Neural cell (in vitro differentiated cells): ENCODE data around the gene DTNBP1. TPM values are rescaled to one million over a fixed set of nuclear protein-coding genes. Genes with fewer than 3 reads are reported as not detected.

ENCODE experiments used
- H2AFZ ChIP-seq: fragments of 200-600, 300-800 bp; sonication (generic), shearing (Covaris generic); 2 replicates; pipeline ENCODE4 v1.6.0; 2014; ENCODE audit warnings: low read depth, mild to moderate bottlenecking, antibody characterized with exemption, low read length, moderate library complexity
- H3F3A ChIP-seq: fragments of 200-600 bp; shearing (Covaris generic); 2 replicates; pipeline ENCODE4 v1.6.1; 2016; ENCODE audit warnings: mild to moderate bottlenecking, moderate library complexity, mixed read lengths, antibody characterized with exemption, low read length; ENCODE audit not compliant: insufficient read depth, poor library complexity, severe bottlenecking
- H3K27ac ChIP-seq: fragments of 200-600, 300-800 bp; sonication (generic), shearing (Covaris generic); 2 replicates; pipeline ENCODE4 v1.5.1; 2014; ENCODE audit warnings: mild to moderate bottlenecking, low read length, moderate library complexity
- H3K27me3 ChIP-seq: fragments of 300-800, 200-600 bp; sonication (generic), shearing (Covaris generic); 2 replicates; pipeline ENCODE4 v1.6.0; 2014; ENCODE audit warnings: mild to moderate bottlenecking, low read depth, low read length, moderate library complexity; ENCODE audit not compliant: insufficient read depth
- H3K36me3 ChIP-seq: fragments of 300-800, 200-600 bp; sonication (generic), shearing (Covaris generic); 2 replicates; pipeline ENCODE4 v1.5.1; 2014; ENCODE audit warnings: mild to moderate bottlenecking, antibody characterized with exemption, low read length, moderate library complexity; ENCODE audit not compliant: insufficient read depth
- H3K4me2 ChIP-seq: fragments of 300-800, 200-600 bp; sonication (generic), shearing (Covaris generic); 2 replicates; pipeline ENCODE4 v1.6.0; 2014; ENCODE audit warnings: mild to moderate bottlenecking, low read length
- H3K4me3 ChIP-seq: fragments of 300-800, 200-600 bp; sonication (generic), shearing (Covaris generic); 2 replicates; pipeline ENCODE4 v1.5.1; 2014; ENCODE audit warnings: mild to moderate bottlenecking, low read length, moderate library complexity
- H3K79me2 ChIP-seq: fragments of 200-600 bp; shearing (Covaris generic); replicated peaks from 2 replicates; pipeline ENCODE4 v1.6.0; 2014; ENCODE audit warnings: mild to moderate bottlenecking, low read length, moderate library complexity; ENCODE audit not compliant: insufficient read depth
- H3K9ac ChIP-seq: fragments of 300-800, 200-600 bp; sonication (generic), shearing (Covaris generic); 2 replicates; pipeline ENCODE4 v1.6.1; 2016; ENCODE audit warnings: mild to moderate bottlenecking, low read length, mixed read lengths
- H3K9me2 ChIP-seq: fragments of 200-600 bp; shearing (Covaris generic); 2 replicates; pipeline ENCODE4 v1.6.1; 2016; ENCODE audit warnings: mild to moderate bottlenecking, low read length, mixed read lengths; ENCODE audit not compliant: insufficient read depth
- H3K9me3 ChIP-seq: fragments of 200-600, 300-800 bp; sonication (generic), shearing (Covaris generic); 2 replicates; pipeline ENCODE4 v1.6.1; 2016; ENCODE audit warnings: mild to moderate bottlenecking, mixed run types, low read length, moderate library complexity, mixed read lengths
- H4K20me1 ChIP-seq: fragments of 200-600 bp; shearing (Covaris generic); 2 replicates; pipeline ENCODE4 v1.6.1; 2016; ENCODE audit warnings: mild to moderate bottlenecking, mixed run types; ENCODE audit not compliant: insufficient read depth
- CTCF ChIP-seq: fragments of 450-650 bp; IDR thresholded peaks from 2 replicates; pipeline ENCODE4 v1.5.1; 2014; ENCODE audit warnings: antibody characterized with exemption, mild to moderate bottlenecking, moderate library complexity; ENCODE audit not compliant: poor library complexity, severe bottlenecking
- EP300 ChIP-seq: fragments of 450-650 bp; conservative IDR thresholded peaks from 2 replicates; pipeline ENCODE4 v1.6.1; 2014; ENCODE audit warnings: antibody characterized with exemption, mild to moderate bottlenecking, moderate library complexity; ENCODE audit not compliant: poor library complexity, severe bottlenecking
- EZH2 ChIP-seq: fragments of 200-600, 300-800 bp; shearing (Covaris generic), sonication (generic); IDR thresholded peaks from 2 replicates; pipeline ENCODE4 v1.6.1; 2014; ENCODE audit warnings: antibody characterized with exemption, low read length, borderline replicate concordance, mild to moderate bottlenecking; ENCODE audit not compliant: insufficient read depth, poor library complexity, severe bottlenecking
- MXI1 ChIP-seq: fragments of 450-650 bp; conservative IDR thresholded peaks from 2 replicates; pipeline ENCODE4 v1.6.1; 2014; ENCODE audit warnings: antibody characterized with exemption, mild to moderate bottlenecking; ENCODE audit not compliant: poor library complexity, severe bottlenecking
- POLR2AphosphoS5 ChIP-seq: IDR thresholded peaks from 2 replicates; pipeline ENCODE4 v1.6.1; 2012
- RAD21 ChIP-seq: fragments of 450-650 bp; conservative IDR thresholded peaks from 2 replicates; pipeline ENCODE4 v1.6.1; 2014; ENCODE audit warnings: antibody characterized with exemption, mild to moderate bottlenecking, moderate library complexity
- REST ChIP-seq: IDR thresholded peaks from 2 replicates; pipeline ENCODE4 v1.6.1; 2012; ENCODE audit warnings: borderline replicate concordance
- SMC3 ChIP-seq: fragments of 450-650 bp; conservative IDR thresholded peaks from 2 replicates; pipeline ENCODE4 v1.6.1; 2014; ENCODE audit warnings: antibody characterized with exemption, mild to moderate bottlenecking, moderate library complexity; ENCODE audit not compliant: poor library complexity
- TAF1 ChIP-seq: IDR thresholded peaks from 2 replicates; pipeline ENCODE4 v1.6.1; 2012; ENCODE audit warnings: low read depth
- polyA plus RNA-seq: library from polyadenylated mRNA; depleted of rRNA; stranded (reverse); fragments of >200 nt; gene quantifications from 2 replicates; pipeline ENCODE4 v1.2.3, GENCODE V29; 2014

The DTNBP1 gene
- polyA plus RNA-seq, 1 donor from 2014 or later, result 22.6 TPM

- Histone ChIP-seq H4K20me1 (no peaks in the 10 kb centered on the region), H3K9me2 (no peaks in the 10 kb centered on the region), H3K9me3 (no peaks in the 10 kb centered on the region), H3K4me3 (no peak overlapping the region), H3K79me2 (no peaks in the 10 kb centered on the region), H2AFZ (no peak overlapping the region), H3K4me2 (no peak overlapping the region), H3F3A (no peaks in the 10 kb centered on the region), H3K9ac (no peak overlapping the region), H3K27me3 (no peaks in the 10 kb centered on the region), H3K27ac (no peak overlapping the region), H3K36me3 (no peaks in the 10 kb centered on the region)
- TF ChIP-seq TAF1, result no peak
- no peak for TF ChIP-seq REST
- TF ChIP-seq MXI1, result no peak
- TF ChIP-seq EZH2, result no peak
- no peak for TF ChIP-seq SMC3
- TF ChIP-seq POLR2AphosphoS5, result no peak
- TF ChIP-seq CTCF, result no peak
- no peak for TF ChIP-seq EP300
- no peak for TF ChIP-seq RAD21
Observed at GRCh38 chr6:15622045-15622740, 40.6 kb downstream of the DTNBP1 start.

- Histone ChIP-seq H3K36me3 (no peaks in the 10 kb centered on the region), H3K27ac (no peak overlapping the region), H3K9me2 (no peaks in the 10 kb centered on the region), H2AFZ (no peak overlapping the region), H4K20me1 (no peaks in the 10 kb centered on the region), H3K4me2 (no peak overlapping the region), H3K9me3 (no peaks in the 10 kb centered on the region), H3K4me3 (no peak overlapping the region), H3K9ac (no peak overlapping the region), H3F3A (no peaks in the 10 kb centered on the region), H3K79me2 (no peaks in the 10 kb centered on the region), H3K27me3 (no peaks in the 10 kb centered on the region)
- no peak for TF ChIP-seq EZH2
- TF ChIP-seq POLR2AphosphoS5, result no peak
- TF ChIP-seq EP300, result no peak
- no peak for TF ChIP-seq TAF1
- no peak for TF ChIP-seq MXI1
- TF ChIP-seq SMC3, result no peak
- no peak for TF ChIP-seq RAD21
- TF ChIP-seq CTCF, result no peak
Observed at GRCh38 chr6:15621203-15622044, 41.4 kb downstream of the DTNBP1 start.
